HG03064 (cell line): Measurements from ENCODE around the gene TBPL1.
A peak's percentile ranks its signal among the peaks of the same experiment; 100 is the strongest.

Experiments
- ATAC-seq: cut with Tn5 transposase; IDR thresholded peaks from one replicate; pipeline ENCODE4 v1.9.1; 2021; ENCODE audit warnings: low read depth; ENCODE audit not compliant: unreplicated experiment

Gene TBPL1

GRCh38 chr6:134034478-134034877 is 81.5 kb downstream of the TBPL1 start:
- no peak for ATAC-seq

GRCh38 chr6:134034961-134035822 is 82.2 kb downstream of the TBPL1 start:
- peak; percentile 34 for ATAC-seq

- ATAC-seq: peak; percentile 81
These were observed 82.8 kb downstream of the TBPL1 start for GRCh38 chr6:134035823-134036296.

GRCh38 chr6:134039116-134039515 is 86.1 kb downstream of the TBPL1 start:
- ATAC-seq: no peak
